ENCODE data around the gene GSTM3.

GRCh38 chr1:109721042-109721441, 19.8 kb downstream of the GSTM3 start:
- TF ChIP-seq CTCF (IDR thresholded peaks at IDR 0.05; ENCODE audit: low read length): no peak
- no peak for TF ChIP-seq EZH2 (optimal IDR thresholded peaks at IDR 0.05; ENCODE audit: low read depth, low read length)

All from MM.1S (cell line).